Mesodermal cell (in vitro differentiated cells): ENCODE data around the gene ALB. TPM values are rescaled to one million over a fixed set of nuclear protein-coding genes. Genes with fewer than 3 reads are reported as not detected.
"Not testable (repeated sequence)": the region's sequence is repeated elsewhere in the genome, so short reads cannot be mapped to it uniquely, and the experiment has no call there.

Experiments
- H3K27ac ChIP-seq: 2 replicates; pipeline ENCODE4 v1.7.0; 2013; ENCODE audit warnings: mild to moderate bottlenecking, low read depth, low read length, moderate library complexity; ENCODE audit not compliant: severe bottlenecking
- H3K36me3 ChIP-seq: 2 replicates; pipeline ENCODE4 v1.7.1; 2013; ENCODE audit warnings: mild to moderate bottlenecking, low read length, moderate library complexity; ENCODE audit not compliant: control insufficient read depth, insufficient read depth
- H3K4me1 ChIP-seq: one replicate; pipeline ENCODE4 v1.7.1; 2013; ENCODE audit warnings: mild to moderate bottlenecking, low read length; ENCODE audit not compliant: insufficient read depth, control insufficient read depth, poor library complexity, severe bottlenecking
- H3K4me3 ChIP-seq: 2 replicates; pipeline ENCODE4 v1.7.0; 2013; ENCODE audit warnings: low read length, control low read depth, mild to moderate bottlenecking; ENCODE audit not compliant: insufficient read depth, poor library complexity, severe bottlenecking; ENCODE audit errors: extremely low read depth
- H3K9me3 ChIP-seq: 2 replicates; pipeline ENCODE4 v1.7.1; 2013; ENCODE audit warnings: mild to moderate bottlenecking, low read length, moderate library complexity; ENCODE audit not compliant: control insufficient read depth
- WGBS, 2 experiments: methylation state at CpG; one replicate each; pipeline ENCODE4 v1.1.5; 2013; ENCODE audit warnings: missing lambda C conversion rate in 2 of 2; ENCODE audit not compliant: insufficient coverage in 2 of 2; 5-methylcytosine and 5-hydroxymethylcytosine counted together
- polyA plus RNA-seq, 2 experiments: library from polyadenylated mRNA; stranded (reverse); fragments of 50-300 nt; gene quantifications; one replicate each; pipeline ENCODE4 v1.2.3, GENCODE V29; 2013

The ALB gene
- polyA plus RNA-seq (2013, experiment 1 of 2): 0.22 TPM
- polyA plus RNA-seq (2013, experiment 2 of 2): 0.56 TPM

- WGBS, 2 experiments: 94% methylated on average over 2 of the region's 7 CpGs; no CpG with 5 or more reads in 1 of the 2 experiments
- H3K27ac ChIP-seq: no peak within 1 kb of the TSS
These were observed at the start of gene ALB for GRCh38 chr4:73404042-73404441. TSS of gene ALB (plus strand) at chr4:73404287. CDS start at chr4:73404328, 41 bp downstream.

GRCh38 chr4:73357174-73357573 lies 46.9 kb upstream of the ALB start:
- not testable (repeated sequence) for H3K27ac ChIP-seq, H3K4me1 ChIP-seq, H3K36me3 ChIP-seq, H3K4me3 ChIP-seq, H3K9me3 ChIP-seq
- WGBS, 2 experiments: 100% methylated on average over 1 of the region's 1 CpG; no CpG with 5 or more reads in 1 of the 2 experiments

More at GRCh38 chr4:73404042-73404441, at the start of gene ALB:
- Histone ChIP-seq H3K9me3 (no peaks in the 10 kb centered on the region), H3K4me1 (no peaks in the 10 kb centered on the region), H3K4me3 (no peak within 1 kb of the TSS), H3K36me3 (no peaks in the 10 kb centered on the region)

GRCh38 chr4:73369506-73370199 lies 34.4 kb upstream of the ALB start:
- not testable (repeated sequence) for H3K27ac ChIP-seq, H3K4me1 ChIP-seq, H3K4me3 ChIP-seq, H3K9me3 ChIP-seq, H3K36me3 ChIP-seq
- 85 to 93% methylated on average over 6 to 7 of the region's 8 CpGs for WGBS, 2 experiments

DNA sequence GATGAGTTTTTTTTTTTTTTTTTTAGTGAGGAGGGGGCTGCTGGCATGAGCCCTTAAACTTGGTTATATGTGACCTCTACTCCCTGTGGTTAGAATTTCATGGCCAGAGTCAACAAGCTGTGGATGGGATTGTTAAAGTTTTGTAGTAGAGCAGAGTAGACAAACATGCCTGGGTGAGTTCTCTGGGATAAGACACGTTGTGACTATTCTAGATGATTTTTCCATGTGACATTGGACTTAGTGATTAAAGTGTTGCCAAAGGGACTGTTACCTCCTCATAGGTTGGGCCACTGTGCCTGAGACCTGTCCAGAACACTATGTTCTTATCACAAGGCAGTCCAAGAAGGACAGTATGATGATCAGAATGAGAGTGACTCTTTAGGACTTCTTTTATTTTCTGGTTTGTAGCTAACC lies 28.8 kb upstream of the ALB start:
- Histone ChIP-seq H3K9me3 (no peaks in the 10 kb centered on the region), H3K4me3 (no peak overlapping the region), H3K4me1 (no peaks in the 10 kb centered on the region), H3K27ac (no peak overlapping the region), H3K36me3 (no peaks in the 10 kb centered on the region)
- 50 to 100% methylated on average over 1 of the region's 1 CpG for WGBS, 2 experiments

DNA sequence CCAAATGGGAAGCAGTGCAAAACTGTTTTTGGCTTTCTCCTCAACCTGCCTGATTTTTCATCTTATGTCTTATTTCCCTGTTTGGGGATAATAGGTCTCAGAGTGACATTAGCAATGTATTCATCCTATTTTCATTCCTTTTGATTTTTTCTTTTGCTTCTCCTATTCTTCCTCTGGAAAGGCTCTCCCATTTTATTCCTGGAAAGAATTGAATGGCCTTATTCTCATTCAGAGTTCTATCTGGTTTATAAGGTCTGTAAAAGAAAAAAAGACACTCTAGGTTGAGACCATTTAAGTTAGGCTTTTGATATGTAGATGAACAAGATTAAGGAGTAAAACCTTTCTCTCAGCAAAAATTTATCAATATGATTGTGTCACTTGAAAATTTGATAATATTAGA lies 27.8 kb upstream of the ALB start:
- H3K9me3 ChIP-seq: no peaks in the 10 kb centered on the region
- no peak overlapping the region for H3K27ac ChIP-seq
- H3K36me3 ChIP-seq: no peaks in the 10 kb centered on the region
- H3K4me3 ChIP-seq: no peak overlapping the region
- H3K4me1 ChIP-seq: no peaks in the 10 kb centered on the region

DNA sequence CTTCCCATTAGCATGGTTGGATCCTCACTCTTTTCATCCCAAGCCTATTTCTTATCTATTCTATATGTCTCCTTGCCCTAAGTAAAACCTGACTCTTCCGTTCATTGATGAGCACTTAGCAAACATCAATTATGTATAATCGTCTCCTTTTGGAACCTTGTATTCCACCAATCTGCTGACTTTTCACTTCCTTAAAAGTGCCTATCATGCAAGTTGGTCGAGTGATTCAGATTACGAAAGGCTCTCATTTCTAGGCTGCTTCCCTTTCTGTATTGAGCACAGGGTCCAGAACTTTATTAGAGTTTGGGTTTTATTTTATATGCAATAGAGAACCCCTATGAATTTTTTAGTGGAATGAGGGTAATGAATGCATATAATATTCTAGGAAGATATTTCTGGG lies 27.1 kb upstream of the ALB start:
- no peak overlapping the region for H3K4me3 ChIP-seq
- 88 to 100% methylated on average over 3 of the region's 4 CpGs for WGBS, 2 experiments

GRCh38 chr4:73378887-73379286 lies 25.2 kb upstream of the ALB start:
- H3K9me3 ChIP-seq: no peaks in the 10 kb centered on the region
- no peaks in the 10 kb centered on the region for H3K4me1 ChIP-seq
- no peak overlapping the region for H3K27ac ChIP-seq
- WGBS, 2 experiments: 93 to 100% methylated on average over 2 of the region's 5 CpGs
- no peak overlapping the region for H3K4me3 ChIP-seq
- H3K36me3 ChIP-seq: no peaks in the 10 kb centered on the region

More for the DNA sequence above, 27.1 kb upstream of the ALB start:
- Histone ChIP-seq H3K4me1 (no peaks in the 10 kb centered on the region), H3K9me3 (no peaks in the 10 kb centered on the region), H3K36me3 (no peaks in the 10 kb centered on the region), H3K27ac (no peak overlapping the region)

DNA sequence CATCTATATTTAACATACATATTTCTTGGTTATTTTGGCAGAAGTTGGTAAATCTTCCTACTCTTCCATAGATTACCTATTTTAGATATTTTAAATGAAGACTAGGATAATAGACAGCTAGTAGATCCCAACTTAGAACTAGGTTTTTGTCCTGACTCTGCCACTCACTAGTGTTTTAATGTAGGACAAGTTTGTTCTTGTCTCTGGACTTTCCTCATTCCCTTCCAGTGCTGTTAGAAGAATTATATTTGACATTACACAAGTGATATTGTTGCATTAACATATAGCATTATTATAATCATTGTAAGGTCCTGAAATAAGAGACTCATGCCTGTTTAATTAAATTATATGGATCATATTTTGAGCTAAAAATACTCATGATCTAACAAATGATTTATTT lies 24.1 kb upstream of the ALB start:
- no peaks in the 10 kb centered on the region for H3K36me3 ChIP-seq
- no peaks in the 10 kb centered on the region for H3K9me3 ChIP-seq
- H3K27ac ChIP-seq: no peak overlapping the region
- H3K4me3 ChIP-seq: no peak overlapping the region
- no peaks in the 10 kb centered on the region for H3K4me1 ChIP-seq

- Histone ChIP-seq H3K36me3 (no peaks in the 10 kb centered on the region), H3K4me1 (no peaks in the 10 kb centered on the region), H3K9me3 (no peaks in the 10 kb centered on the region), H3K27ac (no peak overlapping the region), H3K4me3 (no peak overlapping the region)
- WGBS, 2 experiments: 71% methylated on average over 1 of the region's 1 CpG; no CpG with 5 or more reads in 1 of the 2 experiments
These were observed 22.9 kb upstream of the ALB start for GRCh38 chr4:73381214-73381613.

DNA sequence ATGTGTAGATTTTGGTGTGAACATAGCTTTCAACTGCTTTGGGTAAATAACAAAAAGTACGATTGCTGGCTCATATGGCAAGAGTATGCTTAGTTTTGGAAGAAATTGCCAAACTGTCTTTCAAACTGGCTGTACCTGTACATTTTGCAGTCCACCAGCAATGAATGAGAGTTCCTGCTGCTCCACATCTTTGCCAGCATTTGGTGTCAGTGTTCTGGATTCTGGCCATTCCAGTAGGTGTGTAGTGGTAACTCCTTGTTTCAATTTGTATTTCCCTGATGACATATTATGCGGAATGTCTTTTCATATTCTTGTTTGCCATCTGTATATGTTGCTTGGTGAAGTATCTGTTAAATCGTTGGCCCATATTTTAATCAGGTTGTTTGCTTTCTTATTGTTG lies 20.6 kb upstream of the ALB start:
- Histone ChIP-seq H3K4me1 (no peaks in the 10 kb centered on the region), H3K9me3 (no peaks in the 10 kb centered on the region), H3K36me3 (no peaks in the 10 kb centered on the region), H3K27ac (no peak overlapping the region), H3K4me3 (no peak overlapping the region)
- 83 to 91% methylated on average over 1 to 3 of the region's 3 CpGs for WGBS, 2 experiments

- Histone ChIP-seq H3K27ac (no peak overlapping the region), H3K4me1 (no peaks in the 10 kb centered on the region), H3K4me3 (no peak overlapping the region), H3K9me3 (no peaks in the 10 kb centered on the region), H3K36me3 (no peaks in the 10 kb centered on the region)
These were observed 16.5 kb upstream of the ALB start for GRCh38 chr4:73387552-73387951.
